ENCODE data around the gene PEX5.

- TF ChIP-seq EZH2 (IDR thresholded peaks at IDR 0.05; ENCODE audit: low read length, unreplicated experiment) (no peak), CTCF (conservative IDR thresholded peaks at IDR 0.05; ENCODE audit: low read depth, low read length) (no peak)
Measured at GRCh38 chr12:7203109-7203508, 13.6 kb downstream of the PEX5 start.
